DND-41 (cell line): ENCODE results near the gene ARF3.

Experiments
- CTCF ChIP-seq: IDR thresholded peaks from 2 replicates; pipeline ENCODE4 v1.5.1; 2012; ENCODE audit warnings: borderline replicate concordance, low read length, moderate library complexity, mild to moderate bottlenecking; ENCODE audit not compliant: poor library complexity, severe bottlenecking; ENCODE audit errors: extremely low read depth
- EZH2 ChIP-seq: IDR thresholded peaks from 3 replicates; pipeline ENCODE4 v1.6.1; 2012; ENCODE audit warnings: borderline replicate concordance, low read depth, mild to moderate bottlenecking, moderate library complexity, low read length, inconsistent platforms; ENCODE audit not compliant: severe bottlenecking

- TF ChIP-seq CTCF: no peak
- TF ChIP-seq EZH2: no peak
These were observed 3.2 kb downstream of the ARF3 start for GRCh38 chr12:48954061-48954460.
